NCI-H226 (cell line): Measurements from ENCODE around the gene SLC16A9.
"Not testable (repeated sequence)": the region's sequence is repeated elsewhere in the genome, so short reads cannot be mapped to it uniquely, and the experiment has no call there.

Experiments used
- DNase-seq: peaks from one replicate; pipeline ENCODE4 v3.0.0-alpha.2; 2015

SLC16A9 gene, protein sequence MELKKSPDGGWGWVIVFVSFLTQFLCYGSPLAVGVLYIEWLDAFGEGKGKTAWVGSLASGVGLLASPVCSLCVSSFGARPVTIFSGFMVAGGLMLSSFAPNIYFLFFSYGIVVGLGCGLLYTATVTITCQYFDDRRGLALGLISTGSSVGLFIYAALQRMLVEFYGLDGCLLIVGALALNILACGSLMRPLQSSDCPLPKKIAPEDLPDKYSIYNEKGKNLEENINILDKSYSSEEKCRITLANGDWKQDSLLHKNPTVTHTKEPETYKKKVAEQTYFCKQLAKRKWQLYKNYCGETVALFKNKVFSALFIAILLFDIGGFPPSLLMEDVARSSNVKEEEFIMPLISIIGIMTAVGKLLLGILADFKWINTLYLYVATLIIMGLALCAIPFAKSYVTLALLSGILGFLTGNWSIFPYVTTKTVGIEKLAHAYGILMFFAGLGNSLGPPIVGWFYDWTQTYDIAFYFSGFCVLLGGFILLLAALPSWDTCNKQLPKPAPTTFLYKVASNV

DNA sequence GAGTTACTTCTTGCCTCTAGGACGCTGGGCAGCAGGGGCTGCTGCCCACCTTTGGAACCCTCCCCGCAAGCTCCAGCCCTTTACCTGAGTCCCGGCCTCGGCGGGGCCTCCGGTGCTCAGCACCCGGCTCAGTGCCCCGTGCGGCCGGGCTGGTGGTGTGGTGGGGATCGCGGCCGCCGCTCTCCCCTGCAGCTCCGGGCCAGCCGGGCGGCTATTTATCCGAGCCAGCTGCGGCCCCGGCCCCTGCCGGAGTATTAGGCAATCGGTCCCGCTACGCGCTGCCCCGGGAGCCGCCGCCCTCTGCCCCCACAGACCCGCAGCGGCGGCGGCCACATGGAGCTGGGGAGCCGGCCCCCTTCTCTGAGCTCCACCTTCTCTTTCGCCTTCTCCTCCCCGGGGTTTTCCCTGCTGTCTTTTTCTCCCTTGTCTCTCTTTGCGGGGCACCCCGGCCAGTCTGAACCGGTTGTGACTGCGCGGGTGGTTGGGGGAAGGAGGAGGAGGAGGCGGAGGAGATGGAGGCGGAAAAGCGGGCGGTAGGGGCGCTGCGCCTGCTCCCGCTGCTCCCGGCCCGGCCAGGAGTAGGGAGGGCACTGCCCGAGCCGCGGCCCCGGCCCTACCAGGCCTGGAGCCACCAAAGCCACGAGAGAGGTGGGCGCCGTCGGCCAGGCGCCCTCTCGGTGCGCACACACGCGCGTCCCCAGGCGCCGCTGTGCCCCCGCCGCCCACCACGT is at the start of gene SLC16A9:
Gene SLC16A9 (minus strand): TSS at position 456 of the 731 bp plus-strand sequence. CDS start 25,559 bp downstream, outside the sequence.
- peak; percentile 74 for DNase-seq

DNA sequence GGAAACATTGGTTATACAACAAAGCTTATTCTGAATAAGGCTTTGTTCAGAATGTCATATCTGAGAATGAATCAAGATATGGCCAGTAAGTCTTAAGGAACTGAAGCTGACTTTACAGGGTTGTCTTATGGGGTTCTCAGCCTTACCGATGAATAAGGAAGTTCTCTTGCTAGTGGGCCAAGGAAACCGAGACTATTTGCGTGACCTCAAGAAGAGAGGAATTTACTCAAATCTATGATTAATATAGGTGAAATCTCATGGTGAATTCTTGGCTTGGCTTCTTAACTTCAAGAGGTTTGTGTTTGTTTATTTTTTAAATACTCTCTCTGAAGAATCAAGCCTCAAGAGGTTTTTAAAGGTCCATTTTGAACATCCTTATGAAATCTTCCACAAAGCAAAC is 48.3 kb upstream of the SLC16A9 start:
- DNase-seq: peak; percentile 12

DNA sequence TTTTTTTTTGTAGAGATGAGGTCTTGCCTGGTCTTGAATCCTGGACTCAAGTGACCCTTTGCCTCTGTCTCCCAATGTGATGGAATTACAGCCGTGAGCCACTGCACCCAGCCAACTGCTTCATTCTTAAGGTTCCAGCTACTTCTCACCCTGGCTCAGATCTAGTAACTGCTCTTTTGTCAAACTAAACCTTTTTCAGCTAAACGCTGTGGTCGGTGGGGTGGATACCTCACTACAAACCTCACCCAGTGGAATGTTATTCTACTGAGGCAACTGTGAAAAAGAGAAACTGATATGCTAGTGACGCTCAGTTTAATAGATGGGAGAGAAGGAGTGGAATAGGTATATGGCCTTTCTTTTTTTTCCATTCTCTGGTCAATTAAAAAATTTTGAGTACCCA is 45.3 kb upstream of the SLC16A9 start:
- no peak for DNase-seq

DNA sequence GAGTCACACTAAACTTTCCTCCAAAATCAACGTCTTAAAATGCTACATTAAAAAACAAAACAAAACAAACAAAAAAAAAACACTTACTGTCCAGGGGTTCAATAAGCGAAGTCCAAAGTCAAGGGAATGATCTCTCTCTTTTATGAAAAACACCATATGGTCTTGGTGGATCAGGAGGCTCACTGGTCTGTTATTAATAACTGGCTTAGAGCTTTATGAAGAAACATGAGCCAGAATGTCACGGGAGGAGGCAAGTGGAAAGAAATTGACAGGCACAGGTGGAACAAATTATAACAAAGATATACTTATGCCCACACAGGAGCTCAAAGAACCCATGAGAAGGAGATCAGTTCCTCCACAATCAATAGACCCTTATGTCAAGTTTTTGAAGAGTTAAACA is 43.6 kb upstream of the SLC16A9 start, which contains the start of gene MRLN:
Gene MRLN (minus strand): TSS at position 189 of the 400 bp plus-strand sequence.
- no peak for DNase-seq

GRCh38 chr10:59752278-59752940 is 42.8 kb upstream of the SLC16A9 start:
- no peak for DNase-seq

- peak; percentile 81 for DNase-seq
These were observed 40.7 kb upstream of the SLC16A9 start for GRCh38 chr10:59750155-59750945.

GRCh38 chr10:59748834-59749233 is 39.2 kb upstream of the SLC16A9 start:
- no peak for DNase-seq

DNA sequence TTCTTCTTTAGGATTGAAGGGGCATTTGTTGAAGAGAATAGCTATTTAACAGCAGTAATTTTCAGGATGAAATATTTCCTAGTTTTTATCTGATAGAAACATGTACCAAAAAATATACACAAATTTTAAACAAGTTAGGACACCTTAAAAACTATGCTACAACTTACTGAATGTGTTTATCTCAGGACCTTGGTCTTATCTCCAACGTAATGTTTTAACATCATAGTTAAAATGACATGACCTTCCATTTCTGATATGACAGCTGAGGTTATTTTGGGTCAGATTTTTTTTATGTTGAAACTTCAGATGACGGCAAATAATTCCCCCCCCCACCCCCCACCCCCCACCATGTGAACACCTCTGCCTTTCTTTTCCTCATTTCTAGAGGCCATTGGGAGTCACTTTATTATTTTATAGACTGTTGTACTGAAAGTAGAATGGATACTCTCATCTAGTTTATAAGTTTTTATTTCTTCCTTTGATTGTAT is 35.6 kb upstream of the SLC16A9 start:
- no peak for DNase-seq

DNA sequence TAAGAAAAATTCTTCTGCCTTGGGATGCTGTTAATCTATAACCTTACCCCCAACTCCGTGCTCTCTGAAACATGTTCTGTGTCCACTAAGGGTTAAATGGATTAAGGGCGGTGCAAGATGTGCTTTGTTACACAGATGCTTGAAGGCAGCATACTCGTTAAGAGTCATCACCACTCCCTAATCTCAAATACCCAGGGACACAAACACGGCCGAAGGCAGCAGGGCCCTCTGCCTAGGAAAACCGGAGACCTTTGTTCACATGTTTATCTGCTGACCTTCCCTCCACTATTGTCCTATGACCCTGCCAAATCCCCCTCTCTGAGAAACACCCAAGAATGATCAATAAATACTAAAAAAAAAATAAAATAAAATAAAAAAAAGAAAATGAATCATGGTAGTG is 35.1 kb upstream of the SLC16A9 start:
- DNase-seq: not testable (repeated sequence)

DNA sequence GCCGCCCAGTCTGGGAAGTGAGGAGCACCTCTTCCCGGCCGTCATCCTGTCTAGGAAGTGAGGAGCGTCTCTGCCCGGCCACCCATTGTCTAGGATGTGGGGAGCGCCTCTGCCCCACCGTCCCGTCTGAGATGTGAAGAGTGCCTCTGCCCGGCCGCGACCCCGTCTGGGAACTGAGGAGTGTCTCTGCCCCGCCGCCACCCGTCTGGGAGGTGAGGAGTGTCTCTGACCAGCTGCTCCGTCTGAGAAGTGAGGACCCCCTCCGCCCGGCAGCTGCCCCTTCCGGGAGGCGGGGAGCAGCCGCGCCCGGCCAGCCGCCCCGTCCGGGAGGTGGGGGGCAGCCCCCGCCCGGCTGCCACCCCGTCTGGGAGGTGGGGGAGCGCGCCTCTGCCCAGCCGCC is 34.5 kb upstream of the SLC16A9 start:
- DNase-seq: not testable (repeated sequence)

DNA sequence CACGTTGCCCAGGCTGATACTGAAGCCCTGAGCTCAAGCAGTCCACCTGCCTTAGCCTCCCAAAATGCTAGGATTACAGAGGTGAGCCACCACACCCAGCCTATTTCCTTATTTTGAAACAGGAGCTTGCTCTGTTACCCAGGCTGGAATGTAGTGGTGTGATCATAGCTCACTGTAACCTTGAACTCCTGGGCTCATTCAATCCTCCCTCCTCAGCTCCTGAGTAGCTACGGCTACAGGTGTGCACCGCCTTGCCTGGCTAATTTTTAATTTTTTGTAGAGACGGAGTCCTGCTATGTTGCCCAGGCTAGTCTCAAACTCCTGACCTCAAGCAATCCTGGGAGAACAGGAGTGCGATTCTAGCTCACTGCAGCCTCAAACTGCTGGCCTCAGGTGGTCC is 31.9 kb upstream of the SLC16A9 start:
- no peak for DNase-seq

DNA sequence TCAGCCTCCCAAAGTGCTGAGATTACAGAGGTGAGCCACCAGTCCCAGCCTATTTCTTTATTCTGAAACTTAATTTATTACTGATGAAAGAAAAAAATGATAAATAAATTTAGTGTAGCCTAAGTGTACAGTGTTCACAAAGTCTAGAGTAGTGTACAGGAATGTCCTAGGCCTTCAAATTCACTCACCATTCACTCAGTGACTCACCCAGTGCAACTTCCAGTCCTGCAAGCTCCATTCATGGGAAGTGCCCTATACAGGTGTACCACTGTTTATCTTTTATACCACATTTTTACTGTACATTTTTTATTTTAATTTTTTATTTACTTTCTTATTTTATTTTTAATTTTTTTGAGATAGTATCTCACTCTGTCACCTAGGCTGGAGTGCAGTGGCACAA is 31.4 kb upstream of the SLC16A9 start:
- no peak for DNase-seq

GRCh38 chr10:59736749-59737148 is 27.1 kb upstream of the SLC16A9 start:
- no peak for DNase-seq

GRCh38 chr10:59735296-59735695 is 25.6 kb upstream of the SLC16A9 start:
- DNase-seq: no peak

DNA sequence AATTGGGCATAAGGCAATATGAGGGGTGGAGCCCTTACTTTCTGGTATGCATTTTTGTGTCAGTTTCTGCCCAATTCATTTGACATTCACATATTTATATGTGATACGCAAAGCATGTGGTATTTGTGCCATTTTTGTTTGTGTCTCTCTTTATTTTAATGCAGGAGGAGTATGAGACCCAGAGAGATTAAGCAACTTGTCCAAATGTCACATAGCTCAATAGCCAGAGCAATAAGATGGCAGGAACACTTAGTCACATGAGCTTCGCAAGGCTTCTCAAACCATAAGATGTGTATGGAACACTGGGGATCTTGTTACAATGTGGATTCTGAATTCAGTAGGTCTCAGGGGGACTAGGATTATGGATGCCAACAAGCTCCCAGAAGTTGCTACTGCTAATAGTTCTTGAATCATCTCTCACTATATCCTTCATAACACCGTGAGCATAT is 24.4 kb upstream of the SLC16A9 start:
- DNase-seq: no peak

DNA sequence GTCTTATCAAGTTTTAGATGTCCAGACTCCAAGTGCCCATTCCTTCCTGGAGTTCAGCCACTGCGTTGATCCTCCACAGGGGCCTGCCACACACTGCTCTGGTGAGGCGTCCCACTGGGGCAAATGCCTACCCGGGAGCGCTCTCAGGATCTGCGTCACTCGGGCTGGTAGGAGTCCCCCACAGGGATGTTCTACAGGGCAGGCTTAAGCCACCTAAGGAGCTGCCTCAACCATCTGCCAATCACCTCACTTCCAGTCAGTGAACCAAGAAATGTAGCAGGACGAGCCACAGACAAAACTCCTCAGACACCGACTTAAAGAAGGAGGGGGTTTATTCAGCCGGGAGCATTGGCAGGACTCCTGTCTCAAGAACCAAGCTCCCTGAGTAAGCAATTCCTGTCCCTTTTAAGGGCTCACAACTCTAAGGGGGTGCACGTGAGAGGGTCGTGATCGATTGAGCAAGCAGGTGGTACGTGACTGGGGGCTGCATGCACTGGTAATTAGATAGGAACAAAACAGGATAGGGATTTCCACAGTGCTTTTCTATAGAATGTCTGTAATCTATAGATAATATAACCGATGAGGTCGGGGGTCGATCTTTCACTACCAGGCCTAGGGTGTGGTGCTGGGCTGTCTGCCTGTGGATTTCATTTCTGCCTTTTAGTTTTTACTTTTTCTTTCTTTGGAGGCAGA is 23.8 kb upstream of the SLC16A9 start:
- DNase-seq: not testable (repeated sequence)

DNA sequence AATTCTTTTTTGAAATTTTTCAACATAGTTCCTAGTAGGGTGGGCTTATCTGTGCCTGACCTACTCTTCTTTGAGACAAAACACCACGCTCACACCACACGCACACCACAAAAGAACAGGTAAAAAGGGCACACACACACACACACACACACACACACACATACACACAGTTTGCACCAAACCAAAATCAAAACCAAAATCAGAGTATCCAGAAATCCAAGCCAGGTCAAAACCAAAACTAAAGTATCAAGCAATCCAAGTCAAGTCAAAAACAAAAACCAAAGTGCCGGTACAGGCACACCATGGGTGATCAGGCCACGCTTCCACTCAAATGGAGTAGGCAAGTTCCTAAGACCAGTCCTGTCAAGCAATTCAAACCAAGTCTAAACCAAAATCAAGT is 23.2 kb upstream of the SLC16A9 start:
- DNase-seq: not testable (repeated sequence)

- DNase-seq: not testable (repeated sequence)
These were observed 19.5 kb upstream of the SLC16A9 start for GRCh38 chr10:59729167-59729566.

GRCh38 chr10:59724098-59724938 is 14.7 kb upstream of the SLC16A9 start:
- DNase-seq: no peak

DNA sequence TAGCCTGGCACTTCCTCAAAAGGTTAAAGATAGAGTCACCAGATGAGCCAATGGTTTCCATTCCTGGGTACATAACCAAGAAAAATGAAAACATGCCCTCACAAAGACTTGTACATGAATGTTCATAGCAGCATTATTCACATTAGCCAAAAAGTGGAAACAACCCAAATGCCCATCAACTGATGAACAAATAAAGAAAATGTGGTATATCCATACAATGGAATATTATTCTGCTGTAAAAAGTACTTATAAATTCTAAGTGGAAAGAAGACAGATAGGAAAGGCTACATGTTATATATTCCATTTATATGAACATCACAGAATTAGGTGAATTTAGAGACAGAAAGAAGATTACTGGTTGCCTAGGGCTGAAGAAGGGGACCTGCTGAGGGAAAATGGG is 10.7 kb upstream of the SLC16A9 start:
- no peak for DNase-seq

DNA sequence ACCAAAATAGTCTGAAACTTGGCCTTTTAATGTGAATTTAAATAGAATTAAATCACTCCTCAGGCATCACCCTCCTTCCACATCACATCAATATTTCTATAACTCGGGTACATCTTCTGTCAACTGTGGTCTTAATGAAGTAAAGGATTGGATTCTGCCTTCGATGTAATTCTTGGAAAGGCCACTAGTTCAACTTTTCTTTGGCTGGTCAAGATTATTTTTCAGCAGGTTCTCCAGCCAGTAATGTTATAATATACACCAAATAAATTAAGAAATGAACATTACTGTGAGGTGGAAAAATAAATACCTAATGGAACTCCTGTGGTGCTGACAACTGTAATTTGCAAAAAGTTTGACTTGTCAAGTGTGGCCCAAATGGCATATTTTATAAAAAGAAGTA is 9.7 kb upstream of the SLC16A9 start:
- DNase-seq: no peak
